ENCODE measurements around the gene DET1.
A peak's percentile ranks its signal among the peaks of the same experiment; 100 is the strongest.
"Not testable (repeated sequence)": the region's sequence is repeated elsewhere in the genome, so short reads cannot be mapped to it uniquely, and the experiment has no call there.

The DET1 gene

DNA sequence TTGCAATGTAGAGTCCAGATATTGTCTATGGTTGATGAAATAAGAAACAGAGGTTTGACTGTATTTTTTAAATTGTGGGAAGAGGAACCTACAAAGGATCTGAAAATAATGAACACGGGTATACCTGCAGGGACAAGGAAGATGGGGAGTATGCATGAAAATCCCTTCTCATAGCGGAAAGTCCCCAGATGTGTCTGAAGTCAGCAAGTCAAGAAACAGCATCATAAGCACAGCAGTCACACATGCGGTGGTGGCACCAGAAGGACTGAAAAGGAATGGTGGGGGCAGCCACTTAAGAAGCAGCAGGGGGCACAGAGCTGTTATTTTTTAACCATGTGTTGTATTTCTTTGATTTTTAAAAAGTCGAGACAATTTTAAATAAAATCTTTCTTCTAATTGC lies 74.3 kb downstream of the DET1 start:
- intact Hi-C loops (cut with DNase I; ENCODE audit: low total_unique reads), result loop anchor here (10.0 kb wide), 1 partner anchor 363 kb away; no protein-coding TSS in a partner anchor
- Histone ChIP-seq H3K4me1 (peaks cover 0 to 25% (median 8%) of the 10 kb centered on the region in 4 donors), H3K4me3 (no peak overlapping the region), H3K27me3 (no peaks in the 10 kb centered on the region), H3K27ac (no peak overlapping the region), H3K36me3 (peaks cover 14 to 54% (median 34%) of the 10 kb centered on the region in 3 donors), H3K9me3 (no peaks in the 10 kb centered on the region)
- TF ChIP-seq, protein P1, sequence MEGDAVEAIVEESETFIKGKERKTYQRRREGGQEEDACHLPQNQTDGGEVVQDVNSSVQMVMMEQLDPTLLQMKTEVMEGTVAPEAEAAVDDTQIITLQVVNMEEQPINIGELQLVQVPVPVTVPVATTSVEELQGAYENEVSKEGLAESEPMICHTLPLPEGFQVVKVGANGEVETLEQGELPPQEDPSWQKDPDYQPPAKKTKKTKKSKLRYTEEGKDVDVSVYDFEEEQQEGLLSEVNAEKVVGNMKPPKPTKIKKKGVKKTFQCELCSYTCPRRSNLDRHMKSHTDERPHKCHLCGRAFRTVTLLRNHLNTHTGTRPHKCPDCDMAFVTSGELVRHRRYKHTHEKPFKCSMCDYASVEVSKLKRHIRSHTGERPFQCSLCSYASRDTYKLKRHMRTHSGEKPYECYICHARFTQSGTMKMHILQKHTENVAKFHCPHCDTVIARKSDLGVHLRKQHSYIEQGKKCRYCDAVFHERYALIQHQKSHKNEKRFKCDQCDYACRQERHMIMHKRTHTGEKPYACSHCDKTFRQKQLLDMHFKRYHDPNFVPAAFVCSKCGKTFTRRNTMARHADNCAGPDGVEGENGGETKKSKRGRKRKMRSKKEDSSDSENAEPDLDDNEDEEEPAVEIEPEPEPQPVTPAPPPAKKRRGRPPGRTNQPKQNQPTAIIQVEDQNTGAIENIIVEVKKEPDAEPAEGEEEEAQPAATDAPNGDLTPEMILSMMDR (IDR thresholded peaks at IDR 0.05), result no peak
- no peak for DNase-seq

DNA sequence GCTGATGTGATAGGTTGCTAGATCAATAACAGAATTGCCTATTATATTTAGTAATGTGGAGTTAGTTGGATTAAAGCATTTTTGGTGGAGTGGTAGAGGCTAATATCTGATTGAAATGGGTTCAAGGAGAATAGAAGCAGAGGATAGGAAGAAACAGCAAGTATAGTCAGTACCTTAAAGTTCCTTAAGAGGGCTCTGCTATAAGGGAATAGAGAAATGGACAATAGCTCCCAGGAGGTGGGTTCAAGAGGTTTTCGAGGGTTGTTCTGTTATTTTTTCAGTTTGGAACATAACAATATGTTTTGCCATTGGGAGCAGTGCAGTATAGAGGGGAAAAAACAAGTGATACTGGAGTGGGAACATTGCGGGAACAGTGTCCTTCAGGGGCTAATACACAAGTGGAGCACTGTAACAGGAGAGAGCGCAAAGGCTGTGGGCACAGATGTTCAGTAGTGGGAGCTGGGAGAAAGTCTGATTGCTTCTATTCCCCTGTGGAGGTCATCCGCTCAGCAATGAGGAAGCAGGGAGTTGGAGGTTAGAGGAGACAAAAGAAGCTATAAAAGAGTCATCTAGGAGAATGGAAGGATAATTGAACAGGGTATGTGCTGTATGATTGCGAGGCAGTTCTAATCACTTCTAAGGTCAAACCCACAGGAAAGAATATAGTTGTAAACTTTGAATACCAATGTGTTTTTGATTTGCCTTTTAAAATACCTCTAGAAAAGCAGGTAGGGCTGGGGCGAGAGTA lies 75.7 kb downstream of the DET1 start:
- no peak for DNase-seq
- intact Hi-C loops (cut with DNase I; ENCODE audit: low total_unique reads), result loop anchor here (10.0 kb wide), 1 partner anchor 364 kb away; no protein-coding TSS in a partner anchor
- Histone ChIP-seq H3K9me3 (no peaks in the 10 kb centered on the region), H3K36me3 (peaks cover 14 to 40% (median 28%) of the 10 kb centered on the region in 3 donors), H3K27me3 (no peaks in the 10 kb centered on the region), H3K27ac (no peak overlapping the region), H3K4me3 (no peak overlapping the region), H3K4me1 (peaks cover 0 to 34% (median 15%) of the 10 kb centered on the region in 4 donors)
- TF ChIP-seq, protein P1 (IDR thresholded peaks at IDR 0.05), result no peak

DNA sequence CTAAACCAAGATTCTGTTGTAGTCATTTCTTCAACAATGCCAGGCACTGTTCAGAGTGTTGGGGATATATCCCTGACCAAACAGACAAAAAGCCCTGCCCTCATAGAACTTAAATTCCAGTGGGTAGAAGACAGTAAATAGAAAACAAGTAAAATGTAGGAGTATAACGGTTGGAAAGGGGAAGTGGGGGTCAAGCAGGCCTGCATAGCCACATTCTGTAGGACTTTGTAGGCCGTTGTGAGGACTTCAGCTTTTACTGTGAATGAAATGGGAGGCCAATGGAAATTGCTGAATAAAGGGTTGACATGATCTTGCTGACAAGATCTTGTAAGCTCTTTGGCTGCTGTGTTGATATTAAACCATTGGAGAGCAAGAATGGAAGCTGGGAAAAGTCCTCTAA lies 77.2 kb downstream of the DET1 start:
- Histone ChIP-seq H3K27me3 (no peaks in the 10 kb centered on the region), H3K4me1 (peaks cover 0 to 36% (median 16%) of the 10 kb centered on the region in 4 donors), H3K36me3 (peaks cover 15 to 34% (median 18%) of the 10 kb centered on the region in 3 donors), H3K4me3 (no peak overlapping the region), H3K9me3 (no peaks in the 10 kb centered on the region), H3K27ac (no peak overlapping the region)
- intact Hi-C loops (cut with DNase I; ENCODE audit: low total_unique reads), result no loop called here
- TF ChIP-seq, protein P1 (IDR thresholded peaks at IDR 0.05), result no peak
- DNase-seq, result no peak

DNA sequence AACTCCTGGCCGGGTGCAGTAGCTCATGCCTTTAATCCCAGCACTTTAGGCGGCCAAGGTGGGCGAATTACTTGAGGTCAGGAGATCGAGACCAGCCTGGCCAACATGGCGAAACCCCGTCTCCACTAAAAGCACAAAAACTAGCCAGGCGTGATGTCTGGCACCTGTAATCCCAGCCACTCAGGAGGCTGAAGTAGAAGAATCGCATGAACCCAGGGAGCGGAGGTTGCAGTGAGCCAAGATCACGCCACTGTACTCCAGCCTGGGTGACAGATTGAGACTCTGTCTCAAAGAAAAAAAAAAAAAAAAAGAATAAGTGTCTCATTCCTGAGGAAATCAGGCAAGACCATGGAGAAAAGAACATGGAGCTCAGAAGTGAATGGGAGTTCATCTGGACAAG lies 77.8 kb downstream of the DET1 start:
- H3K27ac ChIP-seq; intact Hi-C loops (cut with DNase I; ENCODE audit: low total_unique reads); H3K9me3 ChIP-seq; DNase-seq; H3K27me3 ChIP-seq: not testable (repeated sequence)
- peaks cover 0 to 36% (median 16%) of the 10 kb centered on the region in 4 donors for H3K4me1 ChIP-seq
- peaks cover 18 to 34% (median 22%) of the 10 kb centered on the region in 3 donors for H3K36me3 ChIP-seq
- peak overlapping the region in 1 of 2 donors; percentile 71 for H3K4me3 ChIP-seq

DNA sequence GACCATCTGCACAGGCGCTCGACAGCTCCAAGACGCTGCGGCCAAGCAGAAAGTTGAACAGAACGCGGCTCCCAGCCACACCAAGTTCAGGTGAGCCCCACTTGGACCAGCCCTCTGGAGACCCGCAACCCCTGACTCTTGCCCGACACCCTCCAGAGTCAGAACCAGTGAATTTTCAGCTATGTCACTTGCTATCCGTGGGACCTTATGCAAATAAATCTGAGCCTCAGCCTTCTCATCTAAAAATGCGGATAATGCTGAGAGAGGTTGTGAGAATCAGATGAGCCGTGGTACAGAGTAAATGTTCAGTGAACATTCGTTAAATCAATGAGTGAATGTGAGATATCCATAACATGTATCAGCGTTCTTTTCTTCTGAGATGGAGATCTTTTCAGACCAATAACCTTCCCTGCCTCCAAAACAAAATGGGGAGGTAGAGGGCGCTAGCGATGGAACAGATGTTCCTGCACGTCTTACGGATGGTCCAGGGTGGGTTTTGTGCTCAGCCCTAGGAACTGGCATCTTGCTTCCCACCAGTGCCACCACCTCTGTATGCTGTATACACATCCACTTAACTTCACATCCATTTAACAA lies 78.4 kb downstream of the DET1 start:
- H3K27me3 ChIP-seq, result no peaks in the 10 kb centered on the region
- peak overlapping the region; percentile 85 to 87 for H3K27ac ChIP-seq
- TF ChIP-seq, protein P1 (IDR thresholded peaks at IDR 0.05), result no peak
- H3K4me3 ChIP-seq, result peak overlapping the region; percentile 71 to 88
- no peak for DNase-seq
- no peaks in the 10 kb centered on the region for H3K9me3 ChIP-seq
- H3K4me1 ChIP-seq, result peaks cover 0 to 36% (median 16%) of the 10 kb centered on the region in 4 donors
- intact Hi-C loops (cut with DNase I; ENCODE audit: low total_unique reads), result no loop called here
- peaks cover 18 to 34% (median 25%) of the 10 kb centered on the region in 3 donors for H3K36me3 ChIP-seq
